Spleen (tissue), 7 donors: ENCODE results near the gene GSK3B.

ENCODE experiments used
- POLR2AphosphoS5 ChIP-seq, 3 donors: sonication (generic); formaldehyde crosslinking; IDR thresholded peaks; one replicate each; pipeline ENCODE4 v1.5.1; 2017; ENCODE audit warnings: antibody characterized with exemption in 3 of 3
- TF ChIP-seq, protein P1 (sequence below), 11 experiments: fragments of 200-600 bp in 7 of 11; fragments of 450-650 bp in 4 of 11; sonication (generic) in 4 of 11; IDR thresholded peaks in 8 of 11; conservative IDR thresholded peaks in 3 of 11; 1 replicate in 7 of 11; 2 replicates in 4 of 11; pipeline versions ENCODE4 v1.4.0 to v1.8.0; 2016 to 2021; ENCODE audit warnings: antibody characterized with exemption in 11 of 11, inconsistent platforms in 4 of 11, mild to moderate bottlenecking in 1 of 11
- donor health status: DM: no; HTN: no; CAD: no; lungs with moderate emphysema.
- donor health status: DM: no; HTN: no; CAD: no.
- donor health status: DM: no; HTN: no; CAD: no.

DNA sequence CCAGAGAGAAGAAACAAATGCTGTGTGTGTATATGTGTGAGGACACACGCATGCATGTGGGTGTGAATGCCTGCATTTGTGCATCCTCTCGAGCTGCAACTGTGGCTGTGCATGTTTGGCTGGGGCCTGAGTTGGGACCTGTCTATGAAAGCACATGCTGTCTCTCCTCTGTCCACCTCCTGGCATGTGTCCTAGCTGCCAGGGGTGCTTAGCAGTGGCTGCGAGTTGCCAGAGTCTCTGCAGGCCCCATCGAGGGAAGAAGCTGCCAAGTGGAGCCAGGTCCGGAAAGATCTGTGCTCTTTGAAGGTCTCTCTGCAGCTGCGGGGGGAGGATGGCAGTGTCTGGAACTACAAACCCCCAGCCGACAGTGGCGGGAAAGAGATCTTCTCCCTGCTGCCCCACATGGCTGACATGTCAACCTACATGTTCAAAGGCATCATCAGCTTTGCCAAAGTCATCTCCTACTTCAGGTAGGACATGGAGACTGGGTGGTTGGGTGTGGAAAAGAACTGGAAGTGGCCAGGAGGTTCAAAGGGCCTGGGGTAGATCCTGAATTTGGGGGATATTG lies 281.7 kb downstream of the GSK3B start:
- TF ChIP-seq, protein P1, sequence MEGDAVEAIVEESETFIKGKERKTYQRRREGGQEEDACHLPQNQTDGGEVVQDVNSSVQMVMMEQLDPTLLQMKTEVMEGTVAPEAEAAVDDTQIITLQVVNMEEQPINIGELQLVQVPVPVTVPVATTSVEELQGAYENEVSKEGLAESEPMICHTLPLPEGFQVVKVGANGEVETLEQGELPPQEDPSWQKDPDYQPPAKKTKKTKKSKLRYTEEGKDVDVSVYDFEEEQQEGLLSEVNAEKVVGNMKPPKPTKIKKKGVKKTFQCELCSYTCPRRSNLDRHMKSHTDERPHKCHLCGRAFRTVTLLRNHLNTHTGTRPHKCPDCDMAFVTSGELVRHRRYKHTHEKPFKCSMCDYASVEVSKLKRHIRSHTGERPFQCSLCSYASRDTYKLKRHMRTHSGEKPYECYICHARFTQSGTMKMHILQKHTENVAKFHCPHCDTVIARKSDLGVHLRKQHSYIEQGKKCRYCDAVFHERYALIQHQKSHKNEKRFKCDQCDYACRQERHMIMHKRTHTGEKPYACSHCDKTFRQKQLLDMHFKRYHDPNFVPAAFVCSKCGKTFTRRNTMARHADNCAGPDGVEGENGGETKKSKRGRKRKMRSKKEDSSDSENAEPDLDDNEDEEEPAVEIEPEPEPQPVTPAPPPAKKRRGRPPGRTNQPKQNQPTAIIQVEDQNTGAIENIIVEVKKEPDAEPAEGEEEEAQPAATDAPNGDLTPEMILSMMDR (IDR thresholded peaks at IDR 0.05 in 8 of 11, conservative IDR thresholded peaks at IDR 0.05 in 3 of 11): no peak
- no peak for TF ChIP-seq POLR2AphosphoS5 (IDR thresholded peaks at IDR 0.05)
